Left ventricle myocardium inferior (tissue), 1 donor: ENCODE results near the gene DDIT4. TPM values are rescaled to one million over a fixed set of nuclear protein-coding genes. Genes with fewer than 3 reads are reported as not detected.
A peak's percentile ranks its signal among the peaks of the same experiment; 100 is the strongest.

Experiments used
- DNase-seq: peaks from one replicate; pipeline ENCODE4 v3.0.0-alpha.2; 2020
- H3K27ac ChIP-seq: fragments of 200-600 bp; replicated peaks from 2 replicates; pipeline ENCODE4 v1.8.0; 2021
- H3K27me3 ChIP-seq: fragments of 200-600 bp; 2 replicates; pipeline ENCODE4 v1.8.0; 2021; ENCODE audit warnings: low read depth
- H3K36me3 ChIP-seq: fragments of 200-600 bp; 2 replicates; pipeline ENCODE4 v1.8.0; 2021
- H3K4me1 ChIP-seq: fragments of 200-600 bp; 2 replicates; pipeline ENCODE4 v1.8.0; 2021
- H3K4me3 ChIP-seq: fragments of 200-600 bp; 2 replicates; pipeline ENCODE4 v1.8.0; 2021; ENCODE audit warnings: mild to moderate bottlenecking, moderate library complexity
- H3K9me3 ChIP-seq: fragments of 200-600 bp; replicated peaks from 2 replicates; pipeline ENCODE4 v1.8.0; 2021
- CTCF ChIP-seq: fragments of 200-600 bp; IDR thresholded peaks from 2 replicates; pipeline ENCODE4 v1.8.0; 2021; ENCODE audit warnings: antibody characterized with exemption, mild to moderate bottlenecking, borderline replicate concordance
- intact Hi-C: fragments of 100-400 bp; cut with micrococcal nuclease; formaldehyde crosslinking; loops from one replicate; pipeline ENCODE4 v1.11.0; 2022
- total RNA-seq: library from RNA; stranded (reverse); fragmentation: NEBNext Ultra II Directional; extraction: Animal tissue kit (Norgen Biotek cat#: 25700); gene quantifications from one replicate; pipeline ENCODE4 v1.2.1, GENCODE V29; 2021
- donor health status: DM: no; HTN: yes; CAD: no; lungs with severe emphysema.

DDIT4 gene
- total RNA-seq, 1 donor from 2014 or later, result 66.3 TPM

GRCh38 chr10:72239409-72239808, 34.3 kb upstream of the DDIT4 start:
- Histone ChIP-seq H3K36me3 (peaks cover 22% of the 10 kb centered on the region), H3K9me3 (no peaks in the 10 kb centered on the region), H3K27me3 (no peaks in the 10 kb centered on the region), H3K4me1 (peaks cover 50% of the 10 kb centered on the region), H3K27ac (no peak overlapping the region), H3K4me3 (no peak overlapping the region)
- TF ChIP-seq CTCF, result no peak
- intact Hi-C loops, result no loop called here
- DNase-seq, result no peak

GRCh38 chr10:72240371-72240770, 33.4 kb upstream of the DDIT4 start:
- intact Hi-C loops, result loop anchor here (10.0 kb wide), 1 partner anchor 94 kb away; no protein-coding TSS in a partner anchor
- H3K36me3 ChIP-seq, result peaks cover 12% of the 10 kb centered on the region
- peak; percentile 1 for DNase-seq
- TF ChIP-seq CTCF, result no peak
- no peaks in the 10 kb centered on the region for H3K27me3 ChIP-seq
- peaks cover 59% of the 10 kb centered on the region for H3K4me1 ChIP-seq
- no peak overlapping the region for H3K4me3 ChIP-seq
- no peaks in the 10 kb centered on the region for H3K9me3 ChIP-seq
- H3K27ac ChIP-seq, result no peak overlapping the region

GRCh38 chr10:72241691-72242252, 32.0 kb upstream of the DDIT4 start:
- H3K27me3 ChIP-seq, result no peaks in the 10 kb centered on the region
- peaks cover 7% of the 10 kb centered on the region for H3K36me3 ChIP-seq
- H3K27ac ChIP-seq, result peak overlapping the region; percentile 97
- peak; percentile 9 for DNase-seq
- no peak overlapping the region for H3K4me3 ChIP-seq
- H3K4me1 ChIP-seq, result peaks cover 68% of the 10 kb centered on the region
- TF ChIP-seq CTCF, result no peak
- no peaks in the 10 kb centered on the region for H3K9me3 ChIP-seq
- intact Hi-C loops, result loop anchor here (10.0 kb wide), 1 partner anchor 93 kb away; no protein-coding TSS in a partner anchor

DNA sequence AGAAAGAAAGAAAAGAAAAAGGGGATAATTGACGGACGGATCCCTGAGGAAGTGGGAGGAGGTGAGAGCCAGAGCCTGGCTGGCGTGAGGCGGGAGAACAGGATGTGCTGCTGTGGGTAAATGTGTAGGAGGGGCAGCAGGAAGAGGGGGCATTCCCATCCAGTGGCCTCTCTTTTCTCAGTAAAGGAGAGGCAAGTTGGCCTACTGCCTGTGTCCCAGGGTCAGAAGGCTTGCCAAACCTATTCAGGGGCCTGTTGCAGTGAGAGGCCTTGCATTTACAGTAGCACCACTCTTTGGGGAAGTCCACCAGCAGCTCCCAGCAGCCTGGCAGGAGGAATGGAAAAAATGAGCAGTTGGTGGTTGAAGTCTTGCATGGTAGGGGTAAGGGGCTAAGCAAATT, 31.0 kb upstream of the DDIT4 start:
- no peak for TF ChIP-seq CTCF
- H3K9me3 ChIP-seq, result no peaks in the 10 kb centered on the region
- no peaks in the 10 kb centered on the region for H3K27me3 ChIP-seq
- peaks cover 77% of the 10 kb centered on the region for H3K4me1 ChIP-seq
- H3K36me3 ChIP-seq, result no peaks in the 10 kb centered on the region
- H3K27ac ChIP-seq, result peak overlapping the region; percentile 97
- intact Hi-C loops, result loop anchor here (10.0 kb wide), 1 partner anchor 92 kb away; no protein-coding TSS in a partner anchor
- DNase-seq, result peak; percentile 68
- no peak overlapping the region for H3K4me3 ChIP-seq

DNA sequence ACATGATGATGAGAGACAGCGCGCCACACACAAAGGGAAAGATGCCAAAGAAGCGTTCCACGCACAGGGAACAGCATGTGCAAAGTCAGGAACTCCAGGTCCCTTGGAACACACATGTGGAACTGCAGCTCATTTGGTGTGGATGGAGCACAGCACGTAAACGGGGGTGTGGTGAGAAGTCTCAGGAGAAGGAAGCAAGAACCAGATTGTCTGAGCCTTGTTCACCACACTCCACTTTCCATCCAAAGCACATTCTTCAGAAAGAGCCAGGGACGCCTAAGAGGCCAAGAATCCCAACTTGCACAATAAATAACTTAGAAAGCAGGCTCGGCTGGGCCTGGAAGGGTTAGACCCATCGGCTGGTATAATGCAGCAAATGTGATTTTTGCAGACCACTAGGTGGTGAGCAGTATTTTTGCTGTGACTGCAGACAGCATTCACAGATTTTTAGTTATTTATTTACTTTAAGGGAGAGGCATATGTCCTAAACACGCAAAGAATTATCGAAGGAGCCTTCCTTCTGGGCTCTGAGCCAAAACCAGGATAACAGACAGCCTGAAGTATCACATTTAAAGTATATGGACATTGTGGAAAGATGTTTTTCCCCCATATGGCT, 29.8 kb upstream of the DDIT4 start:
- H3K27me3 ChIP-seq, result no peaks in the 10 kb centered on the region
- DNase-seq, result peak; percentile 68
- no peaks in the 10 kb centered on the region for H3K9me3 ChIP-seq
- no peak overlapping the region for H3K4me3 ChIP-seq
- TF ChIP-seq CTCF, result peak; percentile 48
- intact Hi-C loops, result loop anchor here (10.0 kb wide), 1 partner anchor 91 kb away; no protein-coding TSS in a partner anchor
- H3K27ac ChIP-seq, result peak overlapping the region; percentile 97
- peaks cover 78% of the 10 kb centered on the region for H3K4me1 ChIP-seq
- no peaks in the 10 kb centered on the region for H3K36me3 ChIP-seq
